Measurements from ENCODE around the gene GCG.

The GCG gene

DNA sequence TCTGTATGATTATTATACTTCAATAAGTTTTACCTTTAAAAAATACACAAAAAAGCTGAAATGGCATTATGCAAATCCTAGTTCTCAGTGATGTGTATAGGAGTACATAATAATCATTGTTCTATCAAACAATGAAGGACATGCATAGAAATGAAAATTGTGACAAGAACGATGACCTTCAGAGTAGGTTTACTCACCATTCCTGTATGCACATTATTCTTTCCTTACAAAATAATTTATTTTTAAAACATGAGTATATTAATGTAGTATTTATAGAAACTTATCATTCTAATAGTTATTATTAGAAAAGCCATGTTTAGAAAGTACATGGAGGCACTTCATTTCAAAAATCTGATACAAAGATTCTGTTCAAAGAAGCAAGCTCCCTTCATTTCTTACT is 45.3 kb downstream of the GCG start:
- in situ Hi-C loops (cut with HindIII; ENCODE audit: low sequenced_read_pairs) = loop anchor here (5.0 kb wide), 1 partner anchor 51 kb away; no protein-coding TSS in a partner anchor

DNA sequence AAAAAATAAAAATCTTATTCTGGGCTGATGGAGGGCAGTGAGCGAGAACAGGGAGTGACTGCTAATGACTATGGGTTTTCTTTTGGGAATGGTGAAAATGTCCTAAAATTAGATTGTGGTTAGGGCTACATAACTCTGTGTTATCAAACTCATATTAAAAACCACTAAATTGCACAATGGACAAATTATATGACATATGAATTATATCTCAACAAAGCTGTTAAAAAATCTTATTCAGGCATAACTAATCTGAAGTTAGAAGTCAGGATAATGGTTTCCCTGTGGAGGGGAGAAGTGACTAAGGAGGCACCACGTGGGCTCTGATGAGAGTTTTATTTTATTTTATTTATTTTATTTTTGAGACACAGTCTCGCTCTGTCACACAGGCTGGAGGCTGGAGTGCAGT is 45.9 kb downstream of the GCG start:
- in situ Hi-C loops (cut with HindIII; ENCODE audit: low sequenced_read_pairs) = loop anchor here (5.0 kb wide), 1 partner anchor 51 kb away; no protein-coding TSS in a partner anchor

DNA sequence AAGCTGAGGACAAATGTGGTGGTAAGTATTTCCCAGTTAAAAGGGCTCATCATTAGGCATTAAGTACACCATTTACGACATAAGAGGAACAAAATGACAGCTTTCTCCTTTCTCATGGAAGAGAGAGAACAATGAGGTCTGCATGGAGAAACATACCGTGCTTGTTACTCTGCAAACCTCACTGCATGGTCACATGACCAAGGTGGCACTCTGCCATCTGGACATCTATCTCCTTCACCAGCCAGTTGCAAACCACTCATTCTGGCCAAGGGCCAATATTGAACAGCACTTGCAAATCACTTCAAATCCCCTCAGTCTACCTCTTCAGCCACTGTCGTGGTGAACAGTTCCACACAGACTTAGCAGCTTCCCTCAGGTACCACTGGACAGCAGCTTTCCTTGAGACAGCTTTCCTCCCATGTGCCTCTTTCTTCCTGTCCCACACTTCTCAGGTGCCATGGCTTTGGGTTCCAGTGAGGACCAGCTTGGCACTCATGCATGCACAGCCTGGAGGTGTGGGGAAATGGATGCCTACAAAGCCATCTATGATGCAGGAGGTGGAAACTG is 48.5 kb downstream of the GCG start:
- in situ Hi-C loops (cut with HindIII; ENCODE audit: low sequenced_read_pairs) = no loop called here

DNA sequence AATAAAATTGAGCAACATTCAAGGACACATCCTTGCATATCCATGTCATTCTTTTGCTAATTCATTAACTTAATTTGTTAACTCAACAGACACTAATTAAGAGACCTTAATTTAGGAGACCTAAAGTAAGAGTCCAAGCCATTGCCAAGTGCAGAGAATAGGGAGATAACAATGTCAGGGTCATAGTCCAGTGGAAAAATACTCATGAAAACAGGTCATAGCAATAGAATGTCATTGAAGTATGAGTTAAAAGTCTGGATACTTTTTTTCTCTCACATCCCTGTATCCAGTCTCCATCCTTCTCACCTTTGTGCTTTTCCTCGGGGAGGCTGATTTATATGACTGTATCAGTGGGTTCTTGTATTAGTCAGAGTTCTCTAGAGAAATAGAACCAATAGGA is 51.5 kb downstream of the GCG start:
- in situ Hi-C loops (cut with HindIII; ENCODE audit: low sequenced_read_pairs) = no loop called here

DNA sequence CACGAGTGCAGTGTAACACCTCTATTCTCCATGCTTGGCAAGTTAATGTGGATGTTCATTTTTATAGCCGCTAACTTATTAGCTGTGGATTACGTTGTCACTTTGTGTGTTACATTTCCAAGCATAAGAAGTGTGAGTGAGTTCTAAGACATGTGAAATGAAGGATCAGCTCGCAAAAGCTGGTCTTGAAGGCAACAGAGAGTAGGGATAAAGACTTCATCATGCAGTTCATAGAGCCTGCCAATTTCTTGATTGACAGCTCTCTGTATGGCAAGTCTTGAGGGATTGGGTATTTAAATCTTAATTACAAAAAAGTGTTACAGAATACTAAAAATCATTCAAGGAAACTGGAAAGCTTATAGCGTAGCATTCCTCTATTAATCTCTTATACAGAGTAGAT is 52.2 kb downstream of the GCG start:
- in situ Hi-C loops (cut with HindIII; ENCODE audit: low sequenced_read_pairs) = no loop called here
